Esophagus muscularis mucosa (tissue), 3 donors: Measurements from ENCODE around the gene PRKCE.

Source experiments
- EP300 ChIP-seq: sonication (generic); formaldehyde crosslinking; IDR thresholded peaks from one replicate; pipeline ENCODE4 v1.6.1; 2017; ENCODE audit warnings: antibody characterized with exemption
- TF ChIP-seq, protein P1 (sequence below), 3 experiments: fragments of 200-600 bp in 2 of 3; fragments of 450-650 bp in 1 of 3; sonication (generic) in 2 of 3; IDR thresholded peaks; one replicate each; pipeline ENCODE4 v1.5.1; 2017 to 2019; ENCODE audit warnings: antibody characterized with exemption in 3 of 3, mild to moderate bottlenecking in 2 of 3, moderate library complexity in 1 of 3

GRCh38 chr2:46048693-46049092 is 397.2 kb downstream of the PRKCE start:
- TF ChIP-seq EP300: no peak
- TF ChIP-seq, protein P1, sequence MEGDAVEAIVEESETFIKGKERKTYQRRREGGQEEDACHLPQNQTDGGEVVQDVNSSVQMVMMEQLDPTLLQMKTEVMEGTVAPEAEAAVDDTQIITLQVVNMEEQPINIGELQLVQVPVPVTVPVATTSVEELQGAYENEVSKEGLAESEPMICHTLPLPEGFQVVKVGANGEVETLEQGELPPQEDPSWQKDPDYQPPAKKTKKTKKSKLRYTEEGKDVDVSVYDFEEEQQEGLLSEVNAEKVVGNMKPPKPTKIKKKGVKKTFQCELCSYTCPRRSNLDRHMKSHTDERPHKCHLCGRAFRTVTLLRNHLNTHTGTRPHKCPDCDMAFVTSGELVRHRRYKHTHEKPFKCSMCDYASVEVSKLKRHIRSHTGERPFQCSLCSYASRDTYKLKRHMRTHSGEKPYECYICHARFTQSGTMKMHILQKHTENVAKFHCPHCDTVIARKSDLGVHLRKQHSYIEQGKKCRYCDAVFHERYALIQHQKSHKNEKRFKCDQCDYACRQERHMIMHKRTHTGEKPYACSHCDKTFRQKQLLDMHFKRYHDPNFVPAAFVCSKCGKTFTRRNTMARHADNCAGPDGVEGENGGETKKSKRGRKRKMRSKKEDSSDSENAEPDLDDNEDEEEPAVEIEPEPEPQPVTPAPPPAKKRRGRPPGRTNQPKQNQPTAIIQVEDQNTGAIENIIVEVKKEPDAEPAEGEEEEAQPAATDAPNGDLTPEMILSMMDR (IDR thresholded peaks at IDR 0.05): no peak
